Epithelial cell of prostate (primary cell): Measurements from ENCODE around the gene IFNAR2.
"Not testable (repeated sequence)": the region's sequence is repeated elsewhere in the genome, so short reads cannot be mapped to it uniquely, and the experiment has no call there.

Experiments used
- DNase-seq: peaks from one replicate; pipeline ENCODE4 v3.0.0-alpha.2; 2011; ENCODE audit warnings: low read depth, low spot score
- H3K27ac ChIP-seq: fragments of 450-650 bp; 2 replicates; pipeline ENCODE4 v1.5.1; 2017; ENCODE audit warnings: mild to moderate bottlenecking

The IFNAR2 gene

GRCh38 chr21:33212159-33212851, 17.4 kb upstream of the IFNAR2 start:
- peak; percentile 56 for DNase-seq
- H3K27ac ChIP-seq: peak overlapping the region; percentile 45

GRCh38 chr21:33214056-33214455, 15.7 kb upstream of the IFNAR2 start:
- no peak overlapping the region for H3K27ac ChIP-seq
- DNase-seq: no peak

GRCh38 chr21:33217138-33217520, 12.6 kb upstream of the IFNAR2 start:
- DNase-seq: no peak
- no peak overlapping the region for H3K27ac ChIP-seq

GRCh38 chr21:33219300-33219699, 10.4 kb upstream of the IFNAR2 start:
- DNase-seq: no peak
- H3K27ac ChIP-seq: no peak overlapping the region

GRCh38 chr21:33219954-33220353, 9.8 kb upstream of the IFNAR2 start:
- no peak for DNase-seq
- H3K27ac ChIP-seq: no peak overlapping the region

GRCh38 chr21:33225376-33225775, 4.4 kb upstream of the IFNAR2 start:
- DNase-seq, H3K27ac ChIP-seq: not testable (repeated sequence)

GRCh38 chr21:33228455-33228854, 1.3 kb upstream of the IFNAR2 start:
- DNase-seq: no peak
- no peak overlapping the region for H3K27ac ChIP-seq

GRCh38 chr21:33229099-33229783, 497 bp upstream of the IFNAR2 start:
- H3K27ac ChIP-seq: no peak overlapping the region
- DNase-seq: no peak

GRCh38 chr21:33230545-33231324, 997 bp downstream of the IFNAR2 start:
- peak; percentile 60 for DNase-seq

GRCh38 chr21:33231526-33231925, 1.8 kb downstream of the IFNAR2 start:
- DNase-seq: no peak
- H3K27ac ChIP-seq: no peak overlapping the region

More at GRCh38 chr21:33230545-33231324, 997 bp downstream of the IFNAR2 start:
- peak overlapping the region; percentile 43 for H3K27ac ChIP-seq

GRCh38 chr21:33232291-33233034, 2.7 kb downstream of the IFNAR2 start:
- DNase-seq: no peak
- H3K27ac ChIP-seq: peak overlapping the region; percentile 10

GRCh38 chr21:33234635-33235520, 5.1 kb downstream of the IFNAR2 start:
- no peak overlapping the region for H3K27ac ChIP-seq
- DNase-seq: no peak

GRCh38 chr21:33236013-33236686, 6.4 kb downstream of the IFNAR2 start:
- no peak for DNase-seq
- no peak overlapping the region for H3K27ac ChIP-seq

- no peak overlapping the region for H3K27ac ChIP-seq
- DNase-seq: no peak
These were observed 7.0 kb downstream of the IFNAR2 start for GRCh38 chr21:33236766-33237165.

- H3K27ac ChIP-seq: no peak overlapping the region
- no peak for DNase-seq
These were observed 7.7 kb downstream of the IFNAR2 start for GRCh38 chr21:33237486-33237885.

- no peak for DNase-seq
- H3K27ac ChIP-seq: peak overlapping the region; percentile 9
These were observed 8.4 kb downstream of the IFNAR2 start for GRCh38 chr21:33238146-33238545.

GRCh38 chr21:33238565-33239255, 9.0 kb downstream of the IFNAR2 start:
- no peak for DNase-seq
- peak overlapping the region; percentile 9 for H3K27ac ChIP-seq

- not testable (repeated sequence) for DNase-seq, H3K27ac ChIP-seq
These were observed 9.9 kb downstream of the IFNAR2 start for GRCh38 chr21:33239559-33240127.
